ENCODE results near the gene ORM1.
A peak's percentile ranks its signal among the peaks of the same experiment; 100 is the strongest.

ORM1 gene

DNA sequence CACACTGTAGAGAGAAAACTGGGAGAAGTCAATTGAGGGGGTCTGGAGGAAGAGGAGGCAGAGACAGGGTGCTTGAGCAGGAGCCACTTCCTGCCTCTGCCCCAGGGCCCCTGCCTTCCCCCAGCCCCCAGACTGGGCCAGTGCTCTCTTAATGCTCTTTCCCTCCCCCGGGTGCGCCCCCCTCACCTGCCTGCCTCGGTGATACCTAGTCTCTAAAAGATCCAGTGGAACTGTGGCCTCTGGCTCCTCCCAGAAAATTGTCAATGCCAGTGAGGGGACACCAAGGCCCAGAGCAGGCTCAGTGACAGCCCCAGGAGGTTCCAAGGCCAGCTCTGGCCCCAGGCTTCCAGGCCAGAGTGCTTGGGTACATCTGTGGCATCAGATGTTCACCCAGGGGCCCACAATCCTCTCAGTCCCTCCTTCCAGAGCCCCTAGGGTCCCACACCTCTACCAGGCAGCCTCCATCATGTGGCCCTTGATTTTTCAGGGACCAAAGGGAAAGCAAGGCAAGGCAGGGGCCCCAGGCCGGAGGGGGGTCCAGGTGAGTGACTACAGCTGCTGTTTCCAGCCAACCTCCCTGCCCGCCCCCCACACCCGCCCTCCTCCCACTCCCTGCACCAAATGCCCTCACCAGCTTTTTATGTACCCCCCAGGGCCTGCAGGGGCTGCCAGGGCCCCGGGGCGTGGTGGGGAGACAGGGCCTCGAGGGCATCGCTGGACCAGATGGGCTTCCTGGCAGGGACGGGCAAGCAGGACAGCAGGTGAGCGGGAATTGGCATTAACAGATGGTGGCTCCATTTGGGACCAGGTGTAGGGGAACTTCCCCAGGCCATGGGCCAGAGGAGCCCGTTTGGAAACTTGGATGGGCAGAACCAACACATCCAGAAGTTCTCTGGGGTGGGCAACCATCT is 33.1 kb upstream of the ORM1 start:
- TF ChIP-seq CTCF (IDR thresholded peaks at IDR 0.05; ENCODE audit: low read length) = no peak
- no peak for TF ChIP-seq EZH2 (IDR thresholded peaks at IDR 0.05; ENCODE audit: borderline replicate concordance, low read length)
- Histone ChIP-seq H3K79me2 (ENCODE audit: insufficient read depth, low read length) (no peaks in the 10 kb centered on the region), H3K9me2 (ENCODE audit: low read depth, low read length) (no peaks in the 10 kb centered on the region), H4K20me1 (ENCODE audit: insufficient read depth, low read length) (no peaks in the 10 kb centered on the region), H3K9me3 (ENCODE audit: low read length) (peaks cover 5% of the 10 kb centered on the region; the same call in 1 of the 2 replicates), H3K27ac (ENCODE audit: low read depth, low read length, poor library complexity, severe bottlenecking) (no peak overlapping the region), H3K4me1 (ENCODE audit: insufficient read depth, low read length, severe bottlenecking) (no peaks in the 10 kb centered on the region), H3K4me2 (ENCODE audit: low read length) (no peak overlapping the region), H2AFZ (ENCODE audit: low read length) (no peak overlapping the region), H3K9ac (ENCODE audit: low read length) (no peak overlapping the region), H3K27me3 (ENCODE audit: insufficient read depth, low read length) (no peaks in the 10 kb centered on the region), H3K4me3 (ENCODE audit: low read depth, low read length, poor library complexity, severe bottlenecking) (no peak overlapping the region), H3K36me3 (ENCODE audit: insufficient read depth, low read length) (no peaks in the 10 kb centered on the region), H3F3A (ENCODE audit: insufficient read depth, low read length) (no peaks in the 10 kb centered on the region)

GRCh38 chr9:114290561-114290986 is 32.3 kb upstream of the ORM1 start:
- Histone ChIP-seq H3K4me3 (ENCODE audit: low read depth, low read length, poor library complexity, severe bottlenecking) (no peak overlapping the region), H3K4me1 (ENCODE audit: insufficient read depth, low read length, severe bottlenecking) (no peaks in the 10 kb centered on the region), H3K79me2 (ENCODE audit: insufficient read depth, low read length) (no peaks in the 10 kb centered on the region), H3K27ac (ENCODE audit: low read depth, low read length, poor library complexity, severe bottlenecking) (no peak overlapping the region), H3F3A (ENCODE audit: insufficient read depth, low read length) (no peaks in the 10 kb centered on the region), H3K9ac (ENCODE audit: low read length) (no peak overlapping the region), H3K4me2 (ENCODE audit: low read length) (no peak overlapping the region), H4K20me1 (ENCODE audit: insufficient read depth, low read length) (no peaks in the 10 kb centered on the region), H3K36me3 (ENCODE audit: insufficient read depth, low read length) (no peaks in the 10 kb centered on the region), H2AFZ (ENCODE audit: low read length) (no peak overlapping the region), H3K9me3 (ENCODE audit: low read length) (peaks cover 7% of the 10 kb centered on the region; the same call in 1 of the 2 replicates), H3K27me3 (ENCODE audit: insufficient read depth, low read length) (no peaks in the 10 kb centered on the region), H3K9me2 (ENCODE audit: low read depth, low read length) (no peaks in the 10 kb centered on the region)
- no peak for TF ChIP-seq CTCF (IDR thresholded peaks at IDR 0.05; ENCODE audit: low read length)
- no peak for TF ChIP-seq EZH2 (IDR thresholded peaks at IDR 0.05; ENCODE audit: borderline replicate concordance, low read length)

- Histone ChIP-seq H3K9me2 (ENCODE audit: low read depth, low read length) (no peaks in the 10 kb centered on the region), H3K4me3 (ENCODE audit: low read depth, low read length, poor library complexity, severe bottlenecking) (no peak overlapping the region), H3F3A (ENCODE audit: insufficient read depth, low read length) (no peaks in the 10 kb centered on the region), H3K36me3 (ENCODE audit: insufficient read depth, low read length) (no peaks in the 10 kb centered on the region), H3K4me1 (ENCODE audit: insufficient read depth, low read length, severe bottlenecking) (no peaks in the 10 kb centered on the region), H3K4me2 (ENCODE audit: low read length) (no peak overlapping the region), H2AFZ (ENCODE audit: low read length) (no peak overlapping the region), H3K9ac (ENCODE audit: low read length) (no peak overlapping the region), H3K27me3 (ENCODE audit: insufficient read depth, low read length) (no peaks in the 10 kb centered on the region), H3K27ac (ENCODE audit: low read depth, low read length, poor library complexity, severe bottlenecking) (no peak overlapping the region), H3K9me3 (ENCODE audit: low read length) (peaks cover 7% of the 10 kb centered on the region; the same call in 1 of the 2 replicates), H3K79me2 (ENCODE audit: insufficient read depth, low read length) (no peaks in the 10 kb centered on the region), H4K20me1 (ENCODE audit: insufficient read depth, low read length) (no peaks in the 10 kb centered on the region)
- TF ChIP-seq EZH2 (IDR thresholded peaks at IDR 0.05; ENCODE audit: borderline replicate concordance, low read length) (no peak), CTCF (IDR thresholded peaks at IDR 0.05; ENCODE audit: low read length) (peak; percentile 91)
Measured at GRCh38 chr9:114291064-114291474, 31.8 kb upstream of the ORM1 start.

All from OCI-LY1 (cell line).